GM23248 (cell line): ENCODE data around the gene ATP2B2. TPM values are rescaled to one million over a fixed set of nuclear protein-coding genes. Genes with fewer than 3 reads are reported as not detected.

Experiments used
- DNase-seq: peaks from one replicate; pipeline ENCODE4 v3.0.0-alpha.2; 2015
- H2AFZ ChIP-seq: fragments of 200-600 bp; sonication (generic); 2 replicates; pipeline ENCODE4 v1.6.1; 2016; ENCODE audit warnings: antibody characterized with exemption
- H3F3A ChIP-seq: fragments of 200-600 bp; sonication (generic); 2 replicates; pipeline ENCODE4 v1.6.1; 2016; ENCODE audit warnings: mild to moderate bottlenecking, antibody characterized with exemption, mixed run types; ENCODE audit not compliant: insufficient read depth
- H3K27ac ChIP-seq: fragments of 200-600 bp; sonication (generic); 2 replicates; pipeline ENCODE4 v1.5.1; 2016; ENCODE audit warnings: mild to moderate bottlenecking
- H3K27me3 ChIP-seq: fragments of 200-600 bp; sonication (generic); replicated peaks from 2 replicates; pipeline ENCODE4 v1.6.1; 2016; ENCODE audit warnings: mild to moderate bottlenecking; ENCODE audit not compliant: insufficient read depth
- H3K36me3 ChIP-seq: fragments of 200-600 bp; sonication (generic); 2 replicates; pipeline ENCODE4 v1.6.1; 2016; ENCODE audit warnings: low read depth, mild to moderate bottlenecking
- H3K4me1 ChIP-seq: fragments of 200-600 bp; sonication (generic); 2 replicates; pipeline ENCODE4 v1.6.1; 2016; ENCODE audit warnings: mild to moderate bottlenecking; ENCODE audit not compliant: insufficient read depth
- H3K4me2 ChIP-seq: fragments of 200-600 bp; sonication (generic); one replicate; pipeline ENCODE4 v1.6.1; 2016; ENCODE audit warnings: mild to moderate bottlenecking; ENCODE audit not compliant: unreplicated experiment
- H3K4me3 ChIP-seq: fragments of 200-600 bp; sonication (generic); 2 replicates; pipeline ENCODE4 v1.5.1; 2016; ENCODE audit warnings: mild to moderate bottlenecking
- H3K79me2 ChIP-seq: fragments of 200-600 bp; sonication (generic); 2 replicates; pipeline ENCODE4 v1.6.1; 2016; ENCODE audit warnings: mild to moderate bottlenecking; ENCODE audit not compliant: insufficient read depth
- H3K9ac ChIP-seq: fragments of 200-600 bp; sonication (generic); 2 replicates; pipeline ENCODE4 v1.6.1; 2016; ENCODE audit warnings: mild to moderate bottlenecking
- H3K9me2 ChIP-seq: fragments of 200-600 bp; sonication (generic); 2 replicates; pipeline ENCODE4 v1.6.1; 2016; ENCODE audit warnings: mixed run types, mild to moderate bottlenecking, moderate library complexity; ENCODE audit not compliant: insufficient read depth
- H3K9me3 ChIP-seq: fragments of 200-600 bp; sonication (generic); one replicate; pipeline ENCODE4 v1.6.1; 2017; ENCODE audit warnings: low read depth
- H4K20me1 ChIP-seq: fragments of 200-600 bp; sonication (generic); 2 replicates; pipeline ENCODE4 v1.6.0; 2016; ENCODE audit not compliant: insufficient read depth
- EZH2 ChIP-seq: fragments of 200-600 bp; sonication (generic); IDR thresholded peaks from 2 replicates; pipeline ENCODE4 v1.6.1; 2018; ENCODE audit warnings: antibody characterized with exemption, mild to moderate bottlenecking; ENCODE audit not compliant: insufficient read depth, poor library complexity, severe bottlenecking
- EZH2phosphoT487 ChIP-seq: fragments of 200-600 bp; sonication (generic); IDR thresholded peaks from 2 replicates; pipeline ENCODE4 v1.6.1; 2018; ENCODE audit warnings: antibody characterized with exemption, moderate library complexity, mild to moderate bottlenecking, low read depth; ENCODE audit not compliant: insufficient read depth
- WGBS, 2 experiments: methylation state at CpG; one replicate each; pipeline ENCODE4 v1.1.6; 2015 to 2017; ENCODE audit warnings: low lambda C conversion rate in 2 of 2, low coverage in 1 of 2; ENCODE audit errors: missing lambda C conversion rate in 2 of 2; 5-methylcytosine and 5-hydroxymethylcytosine counted together
- in situ Hi-C: fragments of 300-500 bp; cut with MboI; formaldehyde crosslinking; loops from 2 replicates; pipeline ENCODE4 v1.15.0; 2020
- polyA plus RNA-seq: library from polyadenylated mRNA; unstranded; fragments of >200 nt; fragmentation: Nextera tagmentation; extraction: Ambion mirVana; gene quantifications from 2 replicates; pipeline ENCODE4 v1.2.1, GENCODE V29; 2016
- total RNA-seq: library from RNA; depleted of rRNA; stranded (reverse); fragments of >200 nt; shearing (Covaris generic); gene quantifications from 2 replicates; pipeline ENCODE4 v1.2.3, GENCODE V29; 2014

Gene ATP2B2
- total and polyA plus RNA-seq, 2 experiments from 2014 or later = not detected

DNA sequence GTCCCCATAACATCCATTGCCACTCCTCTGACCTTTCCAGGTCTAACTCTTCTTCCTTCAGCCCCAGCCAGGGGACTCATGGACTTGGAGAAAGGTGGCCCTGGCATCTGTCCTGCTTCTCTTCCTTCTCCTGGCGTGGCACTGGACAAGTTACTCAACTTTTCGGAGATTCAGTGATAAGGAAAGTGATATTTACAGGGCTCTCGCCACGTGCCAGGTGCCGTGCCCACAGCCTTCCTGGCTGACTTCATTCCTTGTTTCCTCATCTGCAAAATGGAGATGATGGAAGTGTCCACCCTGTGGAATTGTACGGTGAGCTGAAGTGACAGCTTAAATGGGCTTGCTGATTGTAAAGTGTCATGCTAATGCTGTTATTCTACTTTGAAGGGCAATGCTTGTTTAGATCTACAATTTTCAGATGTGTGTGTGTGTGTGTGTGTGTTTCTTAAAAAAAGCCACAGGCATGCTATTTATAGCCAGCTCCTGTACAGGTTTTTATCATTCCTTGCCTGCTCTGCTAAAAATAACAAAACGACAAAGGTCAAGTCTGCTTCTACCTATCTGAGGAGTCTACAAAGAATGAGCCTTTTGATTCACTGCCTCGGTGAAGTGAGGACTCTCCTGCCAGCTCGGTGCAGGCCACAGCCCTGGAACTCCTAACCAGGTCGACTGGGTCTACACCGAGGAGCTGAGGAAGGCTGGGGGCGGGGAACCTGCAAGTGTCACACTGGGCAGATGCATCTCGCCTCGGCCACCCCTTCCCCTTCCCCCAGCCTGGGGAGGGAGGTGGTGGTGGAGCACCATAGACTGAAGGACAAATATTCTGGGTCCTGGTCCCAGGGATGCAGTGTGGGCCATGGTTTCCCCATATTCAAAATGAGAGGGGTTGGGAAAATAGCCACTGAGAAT, 11.4 kb upstream of the ATP2B2 start:
- H2AFZ ChIP-seq = no peak overlapping the region
- no peaks in the 10 kb centered on the region for H3F3A ChIP-seq
- H3K9me2 ChIP-seq = no peaks in the 10 kb centered on the region
- H3K4me3 ChIP-seq = no peak overlapping the region
- H3K27me3 ChIP-seq = peaks cover 36% of the 10 kb centered on the region
- H3K36me3 ChIP-seq = no peaks in the 10 kb centered on the region
- H3K27ac ChIP-seq = no peak overlapping the region
- no peak overlapping the region for H3K9ac ChIP-seq
- H3K4me2 ChIP-seq = no peak overlapping the region
- in situ Hi-C loops = no loop called here
- no peaks in the 10 kb centered on the region for H4K20me1 ChIP-seq
- no peak for TF ChIP-seq EZH2phosphoT487
- no peak for TF ChIP-seq EZH2
- H3K9me3 ChIP-seq = no peaks in the 10 kb centered on the region
- H3K4me1 ChIP-seq = no peaks in the 10 kb centered on the region
- WGBS, 2 experiments = 34 to 35% methylated on average over 14 of the region's 14 CpGs
- H3K79me2 ChIP-seq = no peaks in the 10 kb centered on the region
- DNase-seq = no peak

DNA sequence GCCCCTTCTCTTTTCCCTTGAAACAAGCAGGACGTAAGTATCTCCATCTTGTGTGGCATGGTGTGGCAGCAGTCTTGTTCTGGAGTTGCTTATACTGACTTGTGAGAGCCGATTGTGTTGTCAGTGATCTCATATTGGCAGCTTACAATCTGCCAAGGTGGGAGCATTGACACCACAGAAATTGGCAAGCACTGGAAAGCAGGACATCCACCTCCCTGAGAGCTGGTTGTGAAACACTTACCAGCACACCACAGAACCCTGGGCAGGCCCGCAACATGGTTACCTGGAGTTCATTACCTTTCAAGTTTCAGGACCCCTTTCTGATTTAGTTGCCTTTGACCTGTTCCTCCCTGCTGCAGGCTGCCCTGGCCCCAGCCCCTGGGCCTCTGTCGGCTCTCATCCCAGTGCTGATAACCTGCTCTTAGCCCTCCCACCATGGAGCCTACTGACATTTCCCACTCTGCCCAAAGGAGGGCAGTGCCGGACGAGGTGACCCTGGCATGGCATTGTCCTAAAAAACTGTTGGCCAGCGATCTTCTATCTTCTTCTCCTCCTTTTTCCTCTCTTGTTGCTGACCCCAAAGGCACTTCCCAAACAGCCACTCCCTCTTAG, 10.6 kb upstream of the ATP2B2 start:
- peaks cover 29% of the 10 kb centered on the region; the same call in 1 of the 2 replicates for H3K27me3 ChIP-seq
- TF ChIP-seq EZH2phosphoT487 (no peak), EZH2 (no peak)
- H3F3A ChIP-seq = no peaks in the 10 kb centered on the region

DNA sequence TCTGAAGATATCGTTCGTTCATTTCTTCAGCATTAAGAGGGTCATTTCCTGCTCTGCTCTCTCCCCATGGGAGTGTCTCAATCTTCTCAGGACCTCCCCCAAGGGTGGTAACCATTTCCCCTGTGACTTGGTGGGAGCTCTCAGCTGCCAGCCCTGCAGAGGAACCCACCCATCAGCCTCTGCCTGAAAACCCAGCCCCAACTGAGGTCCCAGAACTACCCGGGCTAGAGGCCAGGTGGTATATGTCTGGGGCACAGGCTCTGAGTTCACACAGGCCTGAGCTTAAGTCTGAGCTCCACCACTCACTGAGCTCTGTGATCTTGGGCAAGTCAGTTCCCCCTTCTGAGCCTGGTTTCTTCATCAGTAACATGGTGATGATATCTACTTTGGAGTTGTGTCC, 10.0 kb upstream of the ATP2B2 start:
- Histone ChIP-seq H3K27me3 (peaks cover 29% of the 10 kb centered on the region; the same call in 1 of the 2 replicates), H3K36me3 (no peaks in the 10 kb centered on the region), H3K79me2 (no peaks in the 10 kb centered on the region), H4K20me1 (no peaks in the 10 kb centered on the region), H2AFZ (no peak overlapping the region), H3K9ac (no peak overlapping the region), H3K4me2 (no peak overlapping the region), H3K27ac (no peak overlapping the region), H3K4me1 (no peaks in the 10 kb centered on the region), H3K9me3 (no peaks in the 10 kb centered on the region), H3K4me3 (no peak overlapping the region), H3K9me2 (no peaks in the 10 kb centered on the region), H3F3A (no peaks in the 10 kb centered on the region)
- 56 to 58% methylated on average over 3 of the region's 3 CpGs for WGBS, 2 experiments
- in situ Hi-C loops = no loop called here
- no peak for TF ChIP-seq EZH2
- TF ChIP-seq EZH2phosphoT487 = no peak
- DNase-seq = no peak

More for the DNA sequence above, 10.6 kb upstream of the ATP2B2 start:
- no peak overlapping the region for H2AFZ ChIP-seq
- no peak overlapping the region for H3K4me3 ChIP-seq
- in situ Hi-C loops = no loop called here
- no peak overlapping the region for H3K4me2 ChIP-seq
- H3K79me2 ChIP-seq = no peaks in the 10 kb centered on the region
- H3K9me3 ChIP-seq = no peaks in the 10 kb centered on the region
- H3K36me3 ChIP-seq = no peaks in the 10 kb centered on the region
- WGBS, 2 experiments = 18 to 23% methylated on average over 6 to 7 of the region's 7 CpGs
- no peak for DNase-seq
- H3K4me1 ChIP-seq = no peaks in the 10 kb centered on the region
- H4K20me1 ChIP-seq = no peaks in the 10 kb centered on the region
- H3K9ac ChIP-seq = no peak overlapping the region
- H3K9me2 ChIP-seq = no peaks in the 10 kb centered on the region
- no peak overlapping the region for H3K27ac ChIP-seq

DNA sequence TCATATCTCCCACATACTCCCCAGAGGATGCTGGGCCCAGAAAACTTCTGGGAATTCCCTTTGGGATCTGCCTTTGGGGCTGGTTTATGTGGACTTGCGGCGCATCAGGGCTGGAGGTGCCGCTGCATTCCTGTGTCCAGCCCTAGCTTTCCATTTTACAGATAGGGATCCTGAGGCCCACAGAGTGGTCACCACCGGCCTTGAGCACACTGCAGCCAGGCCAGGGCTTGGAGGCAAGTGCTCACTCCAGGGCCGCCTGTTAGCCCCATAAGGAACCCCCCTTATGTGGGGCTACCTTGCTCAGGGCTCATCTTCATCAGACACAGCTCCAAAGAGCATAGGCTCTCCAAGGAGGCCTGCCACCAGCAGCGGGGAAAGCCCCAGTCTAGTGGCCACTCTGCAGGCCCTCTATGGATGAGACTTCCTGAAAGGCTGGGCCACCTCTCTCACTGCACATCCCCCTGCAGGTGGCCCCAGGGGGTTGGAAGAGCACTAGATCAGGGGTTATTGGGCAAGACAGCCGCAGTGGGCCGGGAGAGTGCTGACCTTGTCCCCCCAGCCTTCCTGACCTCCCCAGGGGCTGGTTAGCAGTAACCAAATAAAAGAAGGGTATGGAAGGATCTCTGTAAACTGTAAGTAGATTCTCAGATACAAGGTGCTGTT, 9.2 kb upstream of the ATP2B2 start:
- Histone ChIP-seq H3K27me3 (peaks cover 23% of the 10 kb centered on the region; the same call in 1 of the 2 replicates), H3K9ac (no peak overlapping the region), H3K36me3 (no peaks in the 10 kb centered on the region), H3K4me3 (no peak overlapping the region), H3K27ac (no peak overlapping the region), H3K4me2 (no peak overlapping the region), H2AFZ (no peak overlapping the region), H3K4me1 (no peaks in the 10 kb centered on the region), H3K9me2 (no peaks in the 10 kb centered on the region), H4K20me1 (no peaks in the 10 kb centered on the region), H3F3A (no peaks in the 10 kb centered on the region), H3K9me3 (no peaks in the 10 kb centered on the region), H3K79me2 (no peaks in the 10 kb centered on the region)
- TF ChIP-seq EZH2 = no peak
- no peak for TF ChIP-seq EZH2phosphoT487
- in situ Hi-C loops = no loop called here
- WGBS, 2 experiments = 54 to 63% methylated on average over 8 of the region's 8 CpGs
- DNase-seq = no peak
